Measurements from ENCODE around the gene HCRT.
A peak's percentile ranks its signal among the peaks of the same experiment; 100 is the strongest.
"Not testable (repeated sequence)": the region's sequence is repeated elsewhere in the genome, so short reads cannot be mapped to it uniquely, and the experiment has no call there.

The HCRT gene

DNA sequence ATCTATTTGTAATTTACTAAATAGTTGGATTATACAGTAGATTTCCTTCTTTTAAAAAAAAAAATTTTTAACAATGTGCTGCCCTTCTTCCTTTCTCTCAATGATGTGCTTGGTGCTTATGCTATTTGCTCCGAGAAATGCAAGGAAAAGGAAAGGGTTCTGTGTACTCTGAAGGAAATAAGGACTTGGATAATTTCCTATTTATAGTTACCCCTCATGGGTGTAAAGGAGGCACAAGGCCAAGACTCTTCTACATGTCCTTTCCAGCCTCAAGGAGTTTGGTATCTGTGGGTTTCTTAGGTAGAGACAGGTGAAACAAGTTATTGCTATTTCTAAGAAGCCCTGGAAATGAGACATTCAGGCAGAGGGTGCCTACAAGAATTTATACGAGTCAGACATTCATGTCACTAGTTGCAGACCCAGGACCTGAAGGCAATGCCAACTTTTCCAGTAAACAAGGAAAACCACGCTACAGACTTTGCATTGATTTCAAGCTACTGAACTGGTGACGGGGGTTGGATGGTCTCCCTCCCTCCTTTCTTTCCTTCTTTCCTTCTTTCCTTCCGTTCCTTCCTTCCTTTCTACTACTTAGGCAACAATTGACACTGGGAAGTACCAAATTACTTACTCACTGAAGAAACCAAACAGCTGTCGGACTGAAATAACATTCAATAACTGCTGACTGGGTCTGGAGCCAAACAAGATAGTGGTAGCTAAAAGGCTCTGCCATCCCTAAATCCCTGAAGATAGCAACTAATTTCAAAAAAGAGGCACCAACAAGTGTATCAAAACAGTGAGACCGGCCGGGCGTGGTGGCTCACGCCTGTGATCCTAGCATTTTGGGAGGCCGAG is 42.8 kb upstream of the HCRT start:
- Histone ChIP-seq H3K4me1 (no peaks in the 10 kb centered on the region), H3K4me3 (ENCODE audit: low read depth, low read length) (no peak overlapping the region), H3K4me2 (ENCODE audit: low read length) (no peak overlapping the region), H3K9ac (no peak overlapping the region), H3K27ac (no peak overlapping the region), H3K79me2 (peaks cover 2% of the 10 kb centered on the region), H3K36me3 (ENCODE audit: control insufficient read depth, insufficient read depth, low read length) (no peaks in the 10 kb centered on the region), H3K27me3 (ENCODE audit: control insufficient read depth, insufficient read depth, low read length) (no peaks in the 10 kb centered on the region), H3K9me3 (ENCODE audit: control insufficient read depth, low read length) (no peaks in the 10 kb centered on the region), H2AFZ (no peak overlapping the region)
- TF ChIP-seq, protein P1, sequence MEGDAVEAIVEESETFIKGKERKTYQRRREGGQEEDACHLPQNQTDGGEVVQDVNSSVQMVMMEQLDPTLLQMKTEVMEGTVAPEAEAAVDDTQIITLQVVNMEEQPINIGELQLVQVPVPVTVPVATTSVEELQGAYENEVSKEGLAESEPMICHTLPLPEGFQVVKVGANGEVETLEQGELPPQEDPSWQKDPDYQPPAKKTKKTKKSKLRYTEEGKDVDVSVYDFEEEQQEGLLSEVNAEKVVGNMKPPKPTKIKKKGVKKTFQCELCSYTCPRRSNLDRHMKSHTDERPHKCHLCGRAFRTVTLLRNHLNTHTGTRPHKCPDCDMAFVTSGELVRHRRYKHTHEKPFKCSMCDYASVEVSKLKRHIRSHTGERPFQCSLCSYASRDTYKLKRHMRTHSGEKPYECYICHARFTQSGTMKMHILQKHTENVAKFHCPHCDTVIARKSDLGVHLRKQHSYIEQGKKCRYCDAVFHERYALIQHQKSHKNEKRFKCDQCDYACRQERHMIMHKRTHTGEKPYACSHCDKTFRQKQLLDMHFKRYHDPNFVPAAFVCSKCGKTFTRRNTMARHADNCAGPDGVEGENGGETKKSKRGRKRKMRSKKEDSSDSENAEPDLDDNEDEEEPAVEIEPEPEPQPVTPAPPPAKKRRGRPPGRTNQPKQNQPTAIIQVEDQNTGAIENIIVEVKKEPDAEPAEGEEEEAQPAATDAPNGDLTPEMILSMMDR (IDR thresholded peaks at IDR 0.05) = no peak

DNA sequence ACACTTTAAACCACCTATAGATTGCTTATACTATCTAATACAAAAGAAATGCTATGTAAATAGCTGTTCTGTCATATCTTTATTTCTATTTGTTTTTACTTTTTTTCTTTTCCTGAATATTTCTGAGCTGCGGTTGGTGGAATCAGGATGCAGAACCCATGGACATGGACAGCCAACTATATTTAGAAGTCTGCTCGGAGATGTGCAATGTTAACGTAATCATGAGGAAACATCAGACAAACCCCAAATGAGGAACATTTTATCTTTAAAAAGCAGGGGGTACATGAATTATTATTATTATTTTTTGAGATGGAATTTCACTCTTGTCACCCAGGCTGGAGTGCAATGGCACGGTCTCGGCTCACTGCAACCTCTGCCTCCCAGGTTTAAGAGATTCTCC is 40.4 kb upstream of the HCRT start:
- no peaks in the 10 kb centered on the region for H3K9me3 ChIP-seq (ENCODE audit: control insufficient read depth, low read length)
- H3K79me2 ChIP-seq = peaks cover 2% of the 10 kb centered on the region
- no peak overlapping the region for H3K27ac ChIP-seq
- TF ChIP-seq, protein P1 (IDR thresholded peaks at IDR 0.05) = no peak
- H3K4me3 ChIP-seq (ENCODE audit: low read depth, low read length) = no peak overlapping the region
- no peaks in the 10 kb centered on the region for H3K27me3 ChIP-seq (ENCODE audit: control insufficient read depth, insufficient read depth, low read length)
- no peak overlapping the region for H2AFZ ChIP-seq
- H3K36me3 ChIP-seq (ENCODE audit: control insufficient read depth, insufficient read depth, low read length) = no peaks in the 10 kb centered on the region
- H3K4me1 ChIP-seq = no peaks in the 10 kb centered on the region
- H3K4me2 ChIP-seq (ENCODE audit: low read length) = no peak overlapping the region
- H3K9ac ChIP-seq = no peak overlapping the region

DNA sequence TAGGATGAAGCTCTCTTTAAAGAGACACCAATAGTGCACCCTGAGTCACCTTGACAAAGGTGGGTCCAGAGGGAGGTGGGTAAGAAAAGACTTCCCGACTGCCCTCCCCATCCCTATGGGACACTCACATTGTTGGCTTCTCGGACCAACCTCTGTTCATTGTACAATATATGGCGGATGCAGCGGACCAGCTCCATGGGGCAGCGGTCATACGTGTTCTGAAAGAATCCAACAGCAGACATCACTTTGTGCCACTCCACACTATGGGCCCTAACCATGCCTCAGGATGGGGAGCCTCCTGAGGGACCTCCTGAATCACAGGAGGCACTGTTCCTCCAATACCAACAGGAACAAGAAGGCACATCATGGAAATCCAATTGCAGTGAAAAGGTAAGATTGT is 39.4 kb upstream of the HCRT start:
- Histone ChIP-seq H3K4me2 (ENCODE audit: low read length) (no peak overlapping the region), H3K27me3 (ENCODE audit: control insufficient read depth, insufficient read depth, low read length) (no peaks in the 10 kb centered on the region), H3K9me3 (ENCODE audit: control insufficient read depth, low read length) (no peaks in the 10 kb centered on the region), H3K36me3 (ENCODE audit: control insufficient read depth, insufficient read depth, low read length) (no peaks in the 10 kb centered on the region), H2AFZ (no peak overlapping the region), H3K79me2 (peaks cover 2% of the 10 kb centered on the region), H3K4me1 (no peaks in the 10 kb centered on the region), H3K27ac (no peak overlapping the region), H3K4me3 (ENCODE audit: low read depth, low read length) (no peak overlapping the region), H3K9ac (no peak overlapping the region)
- TF ChIP-seq, protein P1 (IDR thresholded peaks at IDR 0.05) = no peak

DNA sequence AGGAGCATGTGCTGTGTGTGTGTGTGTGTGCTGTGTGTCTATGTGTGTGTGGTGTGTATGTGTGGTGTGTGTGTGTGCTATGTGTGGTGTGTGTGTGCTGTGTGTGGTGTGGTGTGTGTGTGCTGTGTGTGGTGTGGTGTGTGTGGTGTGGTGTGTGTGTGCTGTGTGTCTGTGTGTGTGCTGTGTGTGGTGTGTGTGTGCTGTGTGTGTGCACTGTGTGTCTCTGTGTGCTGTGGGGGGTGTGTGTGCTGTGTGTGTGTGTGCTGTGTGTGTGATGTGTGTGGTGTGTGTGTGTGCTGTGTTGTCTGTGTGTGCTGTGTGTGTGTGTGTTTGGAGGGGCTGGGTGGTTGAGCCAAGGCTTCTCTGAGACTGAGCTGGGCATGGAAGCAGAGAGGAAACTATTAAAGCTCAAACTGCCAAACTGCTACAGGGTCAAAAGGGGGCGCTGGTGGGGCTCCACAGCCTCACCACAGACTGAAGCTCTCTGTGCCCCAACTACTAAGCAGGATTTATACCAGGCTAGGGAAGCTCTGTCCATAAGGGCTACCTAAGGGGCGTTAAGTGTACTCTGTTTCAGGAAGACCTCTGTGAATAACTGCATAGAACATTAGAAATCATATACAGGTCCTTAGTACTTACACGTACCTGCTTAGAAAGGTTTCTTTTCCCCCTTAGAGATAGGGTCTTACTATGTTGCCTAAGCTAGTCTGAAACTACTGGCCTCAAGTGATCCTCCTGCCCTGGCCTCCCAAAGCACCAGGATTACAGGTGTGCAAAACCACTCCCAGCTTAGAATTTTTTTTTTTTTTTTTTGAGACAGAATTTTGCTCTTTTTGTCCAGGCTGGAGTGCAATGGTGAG is 36.9 kb upstream of the HCRT start:
- TF ChIP-seq, protein P1 (IDR thresholded peaks at IDR 0.05) = peak; percentile 31
- Histone ChIP-seq H2AFZ (no peak overlapping the region), H3K9ac (no peak overlapping the region), H3K27me3 (ENCODE audit: control insufficient read depth, insufficient read depth, low read length) (no peaks in the 10 kb centered on the region), H3K4me3 (ENCODE audit: low read depth, low read length) (no peak overlapping the region), H3K4me1 (no peaks in the 10 kb centered on the region), H3K79me2 (peaks cover 2% of the 10 kb centered on the region), H3K27ac (no peak overlapping the region), H3K4me2 (ENCODE audit: low read length) (no peak overlapping the region), H3K36me3 (ENCODE audit: control insufficient read depth, insufficient read depth, low read length) (no peaks in the 10 kb centered on the region), H3K9me3 (ENCODE audit: control insufficient read depth, low read length) (no peaks in the 10 kb centered on the region)

DNA sequence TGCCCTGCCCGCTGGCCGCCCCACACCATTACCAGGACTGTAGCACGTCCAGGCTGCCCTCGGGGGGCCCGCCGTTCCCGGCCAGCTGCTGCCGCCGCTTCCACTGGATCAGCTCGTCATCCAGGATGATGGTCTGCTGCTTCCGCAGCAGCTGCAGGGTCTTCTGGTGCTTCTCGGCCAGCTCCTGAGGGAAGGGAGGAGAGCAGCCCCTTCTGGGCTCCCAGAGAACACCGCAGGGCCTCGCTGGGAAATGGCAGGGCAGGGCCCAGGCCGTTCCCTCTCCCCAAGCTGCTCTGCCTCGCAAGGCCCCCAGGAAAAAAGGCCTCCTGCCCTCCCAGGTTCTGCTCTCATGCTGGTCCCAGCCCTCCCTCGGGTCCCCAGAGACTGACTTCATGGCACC is 34.0 kb upstream of the HCRT start:
- not testable (repeated sequence) for H3K27me3 ChIP-seq (ENCODE audit: control insufficient read depth, insufficient read depth, low read length); H3K27ac ChIP-seq; H3K4me3 ChIP-seq (ENCODE audit: low read depth, low read length); H3K4me2 ChIP-seq (ENCODE audit: low read length); H2AFZ ChIP-seq; H3K36me3 ChIP-seq (ENCODE audit: control insufficient read depth, insufficient read depth, low read length); H3K9me3 ChIP-seq (ENCODE audit: control insufficient read depth, low read length); H3K79me2 ChIP-seq; H3K9ac ChIP-seq; H3K4me1 ChIP-seq

Measured in parathyroid adenoma (tissue), 2 donors.